ENCODE measurements around the gene ISG20. TPM values are rescaled to one million over a fixed set of nuclear protein-coding genes. Genes with fewer than 3 reads are reported as not detected.

Gene ISG20
- total RNA-seq, 1 experiment from 2014 or later = 9.7 TPM

- H3K27ac Mint-ChIP-seq (ENCODE audit: low read depth, unreplicated experiment) = no peak overlapping the region
- DNase-seq (ENCODE audit: unreplicated experiment) = no peak
- H3K4me1 Mint-ChIP-seq (ENCODE audit: insufficient read depth, unreplicated experiment) = no peaks in the 10 kb centered on the region
- ChIA-PET CTCF (no interaction called here), POLR2A (no interaction called here)
- no TSS peak for BruUV-seq (replicated peaks)
- no peak overlapping the region for H3K4me3 Mint-ChIP-seq (ENCODE audit: unreplicated experiment)
- H3K9me3 Mint-ChIP-seq (ENCODE audit: unreplicated experiment) = no peaks in the 10 kb centered on the region
- H3K27me3 Mint-ChIP-seq (ENCODE audit: insufficient read depth, unreplicated experiment) = peaks cover 79% of the 10 kb centered on the region
- intact Hi-C loops (cut with micrococcal nuclease) = no loop called here
- H3K36me3 Mint-ChIP-seq (ENCODE audit: insufficient read depth, unreplicated experiment) = no peaks in the 10 kb centered on the region
- TF ChIP-seq, protein P1, sequence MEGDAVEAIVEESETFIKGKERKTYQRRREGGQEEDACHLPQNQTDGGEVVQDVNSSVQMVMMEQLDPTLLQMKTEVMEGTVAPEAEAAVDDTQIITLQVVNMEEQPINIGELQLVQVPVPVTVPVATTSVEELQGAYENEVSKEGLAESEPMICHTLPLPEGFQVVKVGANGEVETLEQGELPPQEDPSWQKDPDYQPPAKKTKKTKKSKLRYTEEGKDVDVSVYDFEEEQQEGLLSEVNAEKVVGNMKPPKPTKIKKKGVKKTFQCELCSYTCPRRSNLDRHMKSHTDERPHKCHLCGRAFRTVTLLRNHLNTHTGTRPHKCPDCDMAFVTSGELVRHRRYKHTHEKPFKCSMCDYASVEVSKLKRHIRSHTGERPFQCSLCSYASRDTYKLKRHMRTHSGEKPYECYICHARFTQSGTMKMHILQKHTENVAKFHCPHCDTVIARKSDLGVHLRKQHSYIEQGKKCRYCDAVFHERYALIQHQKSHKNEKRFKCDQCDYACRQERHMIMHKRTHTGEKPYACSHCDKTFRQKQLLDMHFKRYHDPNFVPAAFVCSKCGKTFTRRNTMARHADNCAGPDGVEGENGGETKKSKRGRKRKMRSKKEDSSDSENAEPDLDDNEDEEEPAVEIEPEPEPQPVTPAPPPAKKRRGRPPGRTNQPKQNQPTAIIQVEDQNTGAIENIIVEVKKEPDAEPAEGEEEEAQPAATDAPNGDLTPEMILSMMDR (IDR thresholded peaks at IDR 0.05; ENCODE audit: unreplicated experiment) = no peak
Observed at GRCh38 chr15:88608607-88609181, 30.1 kb upstream of the ISG20 start.

DNA sequence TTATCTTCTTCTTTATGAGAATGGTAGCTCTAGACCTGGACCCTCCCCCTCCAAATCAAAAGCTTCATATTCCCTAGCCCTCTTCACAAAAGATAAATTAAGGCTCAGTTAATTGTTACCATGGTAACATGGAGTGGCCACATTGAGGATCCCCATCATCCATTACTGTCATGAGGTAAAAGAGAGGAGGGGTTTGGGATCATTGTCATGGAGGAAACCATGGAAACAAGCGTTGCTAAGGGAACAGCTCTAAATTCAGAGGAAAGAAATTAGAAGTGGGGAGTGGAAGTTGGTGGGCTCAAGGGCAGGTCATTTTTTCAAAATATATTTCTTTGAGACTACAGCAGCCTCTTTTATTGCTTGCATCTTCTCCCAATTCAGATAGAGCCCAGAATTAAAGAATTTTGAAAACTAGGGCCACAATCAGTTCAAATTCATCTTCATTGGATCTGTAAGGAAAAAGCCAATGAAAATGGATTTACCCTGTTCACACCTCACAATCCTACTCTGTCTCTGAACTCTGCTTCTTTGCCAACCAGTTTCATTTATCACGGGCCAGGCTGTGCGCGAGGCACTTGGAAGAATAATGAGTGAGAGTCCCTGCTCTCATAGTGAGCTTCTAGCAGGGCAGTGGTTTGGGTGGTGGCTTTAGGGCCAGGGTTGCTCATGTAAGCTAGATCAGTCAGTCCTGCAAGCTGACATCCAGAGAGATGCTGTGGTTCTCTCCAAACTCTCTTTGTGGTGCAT is 29.3 kb upstream of the ISG20 start:
- H3K27ac Mint-ChIP-seq (ENCODE audit: low read depth, unreplicated experiment) = no peak overlapping the region
- TF ChIP-seq, protein P1 (IDR thresholded peaks at IDR 0.05; ENCODE audit: unreplicated experiment) = no peak
- H3K4me1 Mint-ChIP-seq (ENCODE audit: insufficient read depth, unreplicated experiment) = no peaks in the 10 kb centered on the region
- BruUV-seq (replicated peaks) = no TSS peak
- ChIA-PET CTCF (interaction anchor here (0.6 to 0.7 kb wide), 2 partner anchors 45 to 838 kb away, joined by 3 to 8 read pairs; no protein-coding TSS in a partner anchor), POLR2A (interaction anchor here (0.7 kb wide), 1 partner anchor 343 kb away, joined by 3 read pairs; no protein-coding TSS in a partner anchor)
- no peak overlapping the region for H3K4me3 Mint-ChIP-seq (ENCODE audit: unreplicated experiment)
- H3K36me3 Mint-ChIP-seq (ENCODE audit: insufficient read depth, unreplicated experiment) = no peaks in the 10 kb centered on the region
- H3K9me3 Mint-ChIP-seq (ENCODE audit: unreplicated experiment) = no peaks in the 10 kb centered on the region
- DNase-seq (ENCODE audit: unreplicated experiment) = no peak
- peaks cover 71% of the 10 kb centered on the region for H3K27me3 Mint-ChIP-seq (ENCODE audit: insufficient read depth, unreplicated experiment)
- intact Hi-C loops (cut with micrococcal nuclease) = no loop called here

DNA sequence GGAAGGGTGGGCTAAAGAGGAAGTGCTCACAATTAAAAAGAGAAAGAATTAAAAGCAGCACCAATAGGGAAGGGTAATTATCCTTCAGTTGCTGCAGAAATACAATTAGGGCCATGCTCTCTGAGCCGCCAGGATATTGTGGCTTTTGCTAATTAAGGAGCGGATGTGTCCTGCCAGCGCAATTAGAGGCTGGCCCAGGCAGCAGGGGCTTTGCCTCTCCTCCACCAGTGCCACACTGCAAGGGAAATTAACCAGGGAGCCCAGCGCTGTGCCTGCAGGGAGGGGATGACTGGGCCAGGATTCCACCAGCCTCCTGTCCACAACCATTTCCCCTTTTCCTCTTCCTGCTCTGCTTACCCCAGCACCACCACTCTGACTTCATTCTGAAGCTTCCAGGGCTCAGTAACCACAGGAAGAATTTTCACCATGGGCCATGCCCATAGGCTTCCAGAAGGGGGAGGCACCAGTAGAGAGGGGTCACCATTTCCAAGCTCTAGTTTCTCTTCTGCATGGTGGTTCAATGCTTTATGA is 28.1 kb upstream of the ISG20 start:
- no peaks in the 10 kb centered on the region for H3K36me3 Mint-ChIP-seq (ENCODE audit: insufficient read depth, unreplicated experiment)
- no peak for DNase-seq (ENCODE audit: unreplicated experiment)
- H3K4me3 Mint-ChIP-seq (ENCODE audit: unreplicated experiment) = no peak overlapping the region
- no peaks in the 10 kb centered on the region for H3K4me1 Mint-ChIP-seq (ENCODE audit: insufficient read depth, unreplicated experiment)
- H3K9me3 Mint-ChIP-seq (ENCODE audit: unreplicated experiment) = no peaks in the 10 kb centered on the region
- TF ChIP-seq, protein P1 (IDR thresholded peaks at IDR 0.05; ENCODE audit: unreplicated experiment) = no peak
- H3K27me3 Mint-ChIP-seq (ENCODE audit: insufficient read depth, unreplicated experiment) = peaks cover 59% of the 10 kb centered on the region
- intact Hi-C loops (cut with micrococcal nuclease) = no loop called here
- CTCF ChIA-PET = interaction anchor here (0.7 kb wide), 3 partner anchors 27 to 1344 kb away, joined by 3 to 5 read pairs (median 3); no protein-coding TSS in a partner anchor
- POLR2A ChIA-PET = no interaction called here
- no TSS peak for BruUV-seq (replicated peaks)
- H3K27ac Mint-ChIP-seq (ENCODE audit: low read depth, unreplicated experiment) = no peak overlapping the region

- no peak overlapping the region for H3K27ac Mint-ChIP-seq (ENCODE audit: low read depth, unreplicated experiment)
- H3K4me3 Mint-ChIP-seq (ENCODE audit: unreplicated experiment) = no peak overlapping the region
- no peaks in the 10 kb centered on the region for H3K4me1 Mint-ChIP-seq (ENCODE audit: insufficient read depth, unreplicated experiment)
- H3K27me3 Mint-ChIP-seq (ENCODE audit: insufficient read depth, unreplicated experiment) = peaks cover 43% of the 10 kb centered on the region
- ChIA-PET POLR2A (no interaction called here), CTCF (interaction anchor here (0.6 to 0.7 kb wide), 3 partner anchors 110 to 422 kb away, joined by 3 to 4 read pairs (median 3); no protein-coding TSS in a partner anchor)
- H3K9me3 Mint-ChIP-seq (ENCODE audit: unreplicated experiment) = no peaks in the 10 kb centered on the region
- TF ChIP-seq, protein P1 (IDR thresholded peaks at IDR 0.05; ENCODE audit: unreplicated experiment) = no peak
- BruUV-seq (replicated peaks) = no TSS peak
- no peak for DNase-seq (ENCODE audit: unreplicated experiment)
- intact Hi-C loops (cut with micrococcal nuclease) = no loop called here
- no peaks in the 10 kb centered on the region for H3K36me3 Mint-ChIP-seq (ENCODE audit: insufficient read depth, unreplicated experiment)
Observed at GRCh38 chr15:88612186-88612796, 26.5 kb upstream of the ISG20 start.

Data from MCF 10A (cell line).